GM18951 (cell line): ENCODE data around the gene EPHB1.

Experiments
- POLR2A ChIP-seq: IDR thresholded peaks from 4 replicates; pipeline ENCODE4 v1.6.1; 2011; ENCODE audit warnings: mild to moderate bottlenecking; ENCODE audit not compliant: insufficient read length, insufficient read depth; ENCODE audit errors: extremely low read depth
- in situ Hi-C: fragments of 300-500 bp; cut with MboI; formaldehyde crosslinking; loops from one replicate; pipeline ENCODE4 v1.12.0; 2022; ENCODE audit warnings: low sequenced_read_pairs, mixed read lengths, inconsistent platforms; ENCODE audit not compliant: unreplicated experiment

Gene EPHB1

GRCh38 chr3:134794950-134795745, at the start of gene EPHB1:
EPHB1 (plus strand) TSS chr3:134795260.
- peak; percentile 87 for TF ChIP-seq POLR2A
- in situ Hi-C loops: loop anchor here (25.0 kb wide), 2 partner anchors 717 to 1242 kb away; no protein-coding TSS in a partner anchor

GRCh38 chr3:134748698-134749097, 46.4 kb upstream of the EPHB1 start:
- in situ Hi-C loops: no loop called here
- TF ChIP-seq POLR2A: no peak

GRCh38 chr3:134749174-134749573, 45.9 kb upstream of the EPHB1 start:
- in situ Hi-C loops: no loop called here
- no peak for TF ChIP-seq POLR2A

- TF ChIP-seq POLR2A: no peak
- in situ Hi-C loops: no loop called here
Observed at GRCh38 chr3:134749802-134750553, 45.1 kb upstream of the EPHB1 start.

- TF ChIP-seq POLR2A: no peak
- in situ Hi-C loops: no loop called here
Observed at GRCh38 chr3:134751831-134752230, 43.2 kb upstream of the EPHB1 start.

GRCh38 chr3:134752761-134753461, 42.1 kb upstream of the EPHB1 start:
- no peak for TF ChIP-seq POLR2A
- in situ Hi-C loops: no loop called here

- in situ Hi-C loops: no loop called here
Observed at GRCh38 chr3:134753999-134754742, 40.9 kb upstream of the EPHB1 start.

GRCh38 chr3:134754768-134755559, 40.1 kb upstream of the EPHB1 start:
- no peak for TF ChIP-seq POLR2A
- in situ Hi-C loops: no loop called here

More at GRCh38 chr3:134753999-134754742, 40.9 kb upstream of the EPHB1 start:
- TF ChIP-seq POLR2A: no peak

GRCh38 chr3:134755821-134756220, 39.2 kb upstream of the EPHB1 start:
- in situ Hi-C loops: no loop called here
- no peak for TF ChIP-seq POLR2A

- TF ChIP-seq POLR2A: no peak
- in situ Hi-C loops: no loop called here
Observed at GRCh38 chr3:134757549-134758069, 37.5 kb upstream of the EPHB1 start.

GRCh38 chr3:134761213-134761612, 33.8 kb upstream of the EPHB1 start:
- in situ Hi-C loops: no loop called here
- no peak for TF ChIP-seq POLR2A

GRCh38 chr3:134762016-134762415, 33.0 kb upstream of the EPHB1 start:
- in situ Hi-C loops: no loop called here

GRCh38 chr3:134765468-134765867, 29.6 kb upstream of the EPHB1 start:
- in situ Hi-C loops: no loop called here
- TF ChIP-seq POLR2A: no peak

More at GRCh38 chr3:134762016-134762415, 33.0 kb upstream of the EPHB1 start:
- TF ChIP-seq POLR2A: no peak
